Prostate gland (tissue), 2 donors: ENCODE measurements around the gene RDX.

Experiments
- POLR2A ChIP-seq: fragments of 450-650 bp; IDR thresholded peaks from one replicate; pipeline ENCODE4 v1.6.1; 2016; ENCODE audit warnings: antibody characterized with exemption, mild to moderate bottlenecking
- POLR2AphosphoS5 ChIP-seq: sonication (generic); formaldehyde crosslinking; IDR thresholded peaks from one replicate; pipeline ENCODE4 v1.6.1; 2017; ENCODE audit warnings: antibody characterized with exemption
- TF ChIP-seq, protein P1 (sequence below), 4 experiments: fragments of 200-600 bp in 2 of 4; fragments of 450-650 bp in 2 of 4; sonication (generic) in 2 of 4; IDR thresholded peaks; 1 replicate in 3 of 4; 2 replicates in 1 of 4; pipeline ENCODE4 v1.5.1; 2016 to 2019; ENCODE audit warnings: antibody characterized with exemption in 4 of 4, mild to moderate bottlenecking in 2 of 4, moderate library complexity in 2 of 4

DNA sequence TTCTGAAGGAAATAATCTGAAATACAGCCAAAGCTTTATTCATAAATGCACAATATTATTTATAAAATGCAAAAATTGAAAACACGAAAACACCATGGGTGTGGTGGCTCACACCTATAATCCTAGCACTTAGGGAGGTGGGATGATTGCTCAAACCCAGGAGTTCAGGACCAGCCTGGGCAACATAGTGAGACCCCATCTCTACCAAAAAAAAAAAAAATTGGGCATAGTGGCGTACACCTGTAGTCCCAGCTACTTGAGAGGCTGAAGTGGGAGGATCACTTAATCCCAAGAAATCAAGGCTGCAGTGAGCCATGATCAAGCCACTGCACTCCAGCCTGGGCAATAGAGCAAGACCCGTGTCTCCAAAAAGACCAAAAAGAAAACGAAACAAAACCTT is 5.2 kb upstream of the RDX start:
- TF ChIP-seq POLR2A (no peak), POLR2AphosphoS5 (no peak)
- TF ChIP-seq, protein P1, sequence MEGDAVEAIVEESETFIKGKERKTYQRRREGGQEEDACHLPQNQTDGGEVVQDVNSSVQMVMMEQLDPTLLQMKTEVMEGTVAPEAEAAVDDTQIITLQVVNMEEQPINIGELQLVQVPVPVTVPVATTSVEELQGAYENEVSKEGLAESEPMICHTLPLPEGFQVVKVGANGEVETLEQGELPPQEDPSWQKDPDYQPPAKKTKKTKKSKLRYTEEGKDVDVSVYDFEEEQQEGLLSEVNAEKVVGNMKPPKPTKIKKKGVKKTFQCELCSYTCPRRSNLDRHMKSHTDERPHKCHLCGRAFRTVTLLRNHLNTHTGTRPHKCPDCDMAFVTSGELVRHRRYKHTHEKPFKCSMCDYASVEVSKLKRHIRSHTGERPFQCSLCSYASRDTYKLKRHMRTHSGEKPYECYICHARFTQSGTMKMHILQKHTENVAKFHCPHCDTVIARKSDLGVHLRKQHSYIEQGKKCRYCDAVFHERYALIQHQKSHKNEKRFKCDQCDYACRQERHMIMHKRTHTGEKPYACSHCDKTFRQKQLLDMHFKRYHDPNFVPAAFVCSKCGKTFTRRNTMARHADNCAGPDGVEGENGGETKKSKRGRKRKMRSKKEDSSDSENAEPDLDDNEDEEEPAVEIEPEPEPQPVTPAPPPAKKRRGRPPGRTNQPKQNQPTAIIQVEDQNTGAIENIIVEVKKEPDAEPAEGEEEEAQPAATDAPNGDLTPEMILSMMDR (IDR thresholded peaks at IDR 0.05) = no peak
